Lower leg skin (tissue), 4 donors: Measurements from ENCODE around the gene TAOK2. TPM values are rescaled to one million over a fixed set of nuclear protein-coding genes. Genes with fewer than 3 reads are reported as not detected.

Source experiments
- DNase-seq, 2 donors: peaks; one replicate each; pipeline ENCODE4 v3.0.0-alpha.2; 2019; ENCODE audit warnings: low spot score in 2 of 2
- H3K4me3 ChIP-seq: fragments of 200-600 bp; sonication (generic); 2 replicates; pipeline ENCODE4 v1.5.1; 2017; ENCODE audit warnings: mild to moderate bottlenecking, low read depth; ENCODE audit not compliant: poor library complexity, severe bottlenecking
- CTCF ChIP-seq, 3 donors: fragments of 450-650 bp; IDR thresholded peaks; one replicate each; pipeline ENCODE4 v1.5.1; 2016; ENCODE audit warnings: antibody characterized with exemption in 3 of 3, mild to moderate bottlenecking in 3 of 3, moderate library complexity in 2 of 3
- POLR2A ChIP-seq, 2 donors: fragments of 450-650 bp; IDR thresholded peaks; one replicate each; pipeline ENCODE4 v1.6.1; 2016 to 2017; ENCODE audit warnings: antibody characterized with exemption in 2 of 2, mild to moderate bottlenecking in 1 of 2, moderate library complexity in 1 of 2
- WGBS, 2 donors: methylation state at CpG; one replicate each; pipeline ENCODE4 v1.1.5; 2018; 5-methylcytosine and 5-hydroxymethylcytosine counted together
- intact Hi-C: fragments of 100-400 bp; cut with DNase I; formaldehyde crosslinking; loops from one replicate; pipeline ENCODE4 v1.15.0; 2023; ENCODE audit warnings: low total_unique reads
- total RNA-seq, 4 donors: library from RNA; depleted of rRNA; stranded (reverse); fragments of >200 nt; gene quantifications; one replicate each; pipeline ENCODE4 v1.1.0, GENCODE V29; 2016

TAOK2 gene
- total RNA-seq, 4 donors from 2014 or later: 35.5 to 47.9 (median 38.1) TPM

- intact Hi-C loops: no loop called here
- no peak for TF ChIP-seq POLR2A (IDR thresholded peaks at IDR 0.05)
- TF ChIP-seq CTCF (IDR thresholded peaks at IDR 0.05): no peak
- H3K4me3 ChIP-seq: no peak overlapping the region
- DNase-seq: no peak
- WGBS, 2 donors: 85 to 90% methylated on average over 9 of the region's 9 CpGs
Observed at GRCh38 chr16:29978564-29979270, 5.0 kb downstream of the TAOK2 start.

GRCh38 chr16:29982560-29983419 lies 9.1 kb downstream of the TAOK2 start:
- WGBS, 2 donors: 82 to 85% methylated on average over 24 of the region's 24 CpGs
- DNase-seq: no peak
- no peak overlapping the region for H3K4me3 ChIP-seq
- intact Hi-C loops: no loop called here
- no peak for TF ChIP-seq CTCF (IDR thresholded peaks at IDR 0.05)
- TF ChIP-seq POLR2A (IDR thresholded peaks at IDR 0.05): no peak

GRCh38 chr16:29983420-29984136 lies 9.9 kb downstream of the TAOK2 start:
- no peak overlapping the region for H3K4me3 ChIP-seq
- intact Hi-C loops: no loop called here
- WGBS, 2 donors: 78 to 79% methylated on average over 12 of the region's 12 CpGs
- no peak for DNase-seq
- no peak for TF ChIP-seq CTCF (IDR thresholded peaks at IDR 0.05)
- TF ChIP-seq POLR2A (IDR thresholded peaks at IDR 0.05): no peak

GRCh38 chr16:29984137-29984763 lies 10.6 kb downstream of the TAOK2 start:
- H3K4me3 ChIP-seq: no peak overlapping the region
- no peak for DNase-seq
- intact Hi-C loops: no loop called here
- TF ChIP-seq POLR2A (IDR thresholded peaks at IDR 0.05): no peak
- no peak for TF ChIP-seq CTCF (IDR thresholded peaks at IDR 0.05)
- WGBS, 2 donors: 77 to 80% methylated on average over 6 of the region's 6 CpGs

- TF ChIP-seq POLR2A (IDR thresholded peaks at IDR 0.05) (no peak), CTCF (IDR thresholded peaks at IDR 0.05) (no peak)
- intact Hi-C loops: no loop called here
- no peak for DNase-seq
- H3K4me3 ChIP-seq: no peak overlapping the region
- WGBS, 2 donors: 88 to 91% methylated on average over 5 of the region's 5 CpGs
Observed at GRCh38 chr16:29984764-29985147, 11.1 kb downstream of the TAOK2 start.
